HG03469 (cell line): ENCODE data around the gene PTGS2.

Experiments
- ATAC-seq: cut with Tn5 transposase; IDR thresholded peaks from one replicate; pipeline ENCODE4 v1.9.1; 2021; ENCODE audit warnings: mild to moderate bottlenecking, moderate library complexity, moderate number of reproducible peaks; ENCODE audit not compliant: unreplicated experiment

The PTGS2 gene

DNA sequence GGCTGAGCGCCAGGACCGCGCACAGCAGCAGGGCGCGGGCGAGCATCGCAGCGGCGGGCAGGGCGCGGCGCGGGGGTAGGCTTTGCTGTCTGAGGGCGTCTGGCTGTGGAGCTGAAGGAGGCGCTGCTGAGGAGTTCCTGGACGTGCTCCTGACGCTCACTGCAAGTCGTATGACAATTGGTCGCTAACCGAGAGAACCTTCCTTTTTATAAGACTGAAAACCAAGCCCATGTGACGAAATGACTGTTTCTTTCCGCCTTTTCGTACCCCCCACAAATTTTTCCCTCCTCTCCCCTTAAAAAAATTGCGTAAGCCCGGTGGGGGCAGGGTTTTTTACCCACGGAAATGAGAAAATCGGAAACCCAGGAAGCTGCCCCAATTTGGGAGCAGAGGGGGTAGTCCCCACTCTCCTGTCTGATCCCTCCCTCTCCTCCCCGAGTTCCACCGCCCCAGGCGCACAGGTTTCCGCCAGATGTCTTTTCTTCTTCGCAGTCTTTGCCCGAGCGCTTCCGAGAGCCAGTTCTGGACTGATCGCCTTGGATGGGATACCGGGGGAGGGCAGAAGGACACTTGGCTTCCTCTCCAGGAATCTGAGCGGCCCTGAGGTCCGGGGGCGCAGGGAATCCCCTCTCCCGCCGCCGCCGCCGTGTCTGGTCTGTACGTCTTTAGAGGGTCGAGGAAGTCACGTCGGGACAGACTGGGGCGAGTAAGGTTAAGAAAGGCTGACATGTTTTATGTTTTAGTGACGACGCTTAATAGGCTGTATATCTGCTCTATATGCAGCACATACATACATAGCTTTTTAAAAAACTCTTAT is at the start of gene PTGS2:
PTGS2 (minus strand) TSS at position 179 of the 817 bp plus-strand sequence; CDS start at position 46, 133 bp downstream.
- peak; percentile 68 for ATAC-seq

- peak; percentile 70 for ATAC-seq
Measured at GRCh38 chr1:186722711-186723309, 42.6 kb upstream of the PTGS2 start.

DNA sequence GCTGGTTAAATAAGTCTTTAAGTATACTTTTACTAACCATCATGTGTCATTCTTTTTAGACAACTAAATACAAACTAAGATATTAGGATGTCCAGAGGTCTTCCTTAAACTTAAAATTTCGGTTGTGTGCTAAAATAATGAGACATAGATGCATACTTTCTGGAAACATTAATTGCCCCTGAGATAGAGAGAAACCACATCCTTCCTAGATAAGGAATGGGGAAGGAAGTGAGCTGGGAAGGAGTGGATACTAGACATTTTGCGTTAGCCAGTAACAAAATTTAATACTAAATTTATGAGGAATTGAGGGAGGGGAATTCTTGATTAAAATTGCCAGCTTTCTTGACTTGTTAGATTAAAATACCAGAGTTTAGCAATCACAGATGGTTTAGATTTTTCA is 37.1 kb upstream of the PTGS2 start:
- ATAC-seq: no peak

- no peak for ATAC-seq
Measured at GRCh38 chr1:186715887-186716809, 35.9 kb upstream of the PTGS2 start.

GRCh38 chr1:186710696-186711095 is 30.5 kb upstream of the PTGS2 start:
- ATAC-seq: no peak

DNA sequence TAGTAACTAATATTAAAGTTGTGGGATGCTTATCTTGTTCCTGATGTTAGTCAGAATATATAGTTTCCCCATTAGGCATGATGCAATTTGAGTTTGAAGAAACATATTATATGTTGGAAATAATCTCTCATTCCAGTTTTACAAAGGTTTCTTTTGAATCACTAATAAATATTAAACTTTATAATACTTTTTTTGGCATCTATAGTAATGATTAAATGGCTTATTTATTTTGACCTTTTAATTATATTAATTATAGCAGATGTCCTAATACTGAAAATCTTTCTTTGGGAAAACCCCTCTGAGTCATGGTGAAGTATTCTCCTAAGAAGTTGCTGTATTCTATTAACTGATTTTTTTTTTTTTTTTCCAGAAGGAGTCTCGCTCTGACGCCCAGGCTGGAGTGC is 28.5 kb upstream of the PTGS2 start:
- no peak for ATAC-seq

GRCh38 chr1:186703209-186703766 is 23.1 kb upstream of the PTGS2 start:
- no peak for ATAC-seq

GRCh38 chr1:186700722-186701121 is 20.5 kb upstream of the PTGS2 start:
- no peak for ATAC-seq

DNA sequence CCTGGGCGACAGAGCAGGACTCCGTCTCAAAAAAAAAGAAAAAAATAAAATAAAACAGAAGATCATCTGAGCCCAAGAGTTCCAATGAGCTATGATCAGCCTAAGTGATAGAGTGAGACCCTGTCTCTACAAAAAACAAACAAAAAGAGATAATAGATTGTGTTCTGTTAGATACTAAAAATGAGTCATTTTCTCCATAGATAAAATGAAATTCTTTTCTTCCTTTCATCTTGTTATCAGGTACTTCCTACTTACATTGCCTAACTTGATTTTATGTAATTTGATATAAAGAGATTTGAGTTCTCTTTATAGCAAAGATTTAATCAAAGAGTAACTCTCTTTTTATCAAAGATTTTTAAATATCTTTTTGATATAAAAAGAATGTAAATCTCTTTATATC is 19.3 kb upstream of the PTGS2 start:
- ATAC-seq: no peak

- ATAC-seq: no peak
Measured at GRCh38 chr1:186689907-186690306, 9.7 kb upstream of the PTGS2 start.

- no peak for ATAC-seq
Measured at GRCh38 chr1:186689376-186689775, 9.2 kb upstream of the PTGS2 start.

DNA sequence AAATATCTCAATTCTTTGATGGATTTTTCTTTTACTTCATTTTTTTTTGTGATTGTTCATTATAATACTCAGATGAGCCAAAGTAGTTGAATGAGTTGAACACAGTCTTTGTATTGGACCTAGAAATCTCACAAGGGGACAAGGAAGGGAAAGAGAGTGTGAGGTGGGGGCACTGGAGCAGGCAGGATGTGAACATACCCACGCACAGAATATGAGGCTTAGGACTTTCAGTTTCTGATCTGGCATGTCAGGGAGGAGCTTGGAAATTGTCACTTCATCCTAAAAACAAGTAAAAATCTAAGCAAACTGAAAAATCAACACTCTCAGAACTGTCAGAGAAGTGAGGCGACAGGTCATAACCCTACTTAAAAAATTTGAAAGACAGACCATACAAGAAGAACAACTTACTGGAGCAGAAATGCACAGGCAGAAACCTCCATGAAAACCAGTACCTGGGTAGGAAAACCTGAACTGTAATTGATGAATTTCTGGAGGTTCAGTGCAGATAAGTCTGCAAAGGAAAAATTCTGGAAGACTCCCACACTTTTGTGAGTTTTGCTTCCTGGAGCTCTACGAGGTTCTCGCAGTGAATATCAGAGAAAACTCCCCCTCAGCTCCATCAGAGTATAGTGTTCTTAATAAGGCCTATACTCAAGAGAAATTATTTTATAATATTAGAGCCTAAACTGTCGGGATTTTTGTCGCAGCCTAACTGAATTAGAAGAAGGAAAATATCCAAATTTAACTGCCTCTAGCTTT is 3.6 kb upstream of the PTGS2 start:
- ATAC-seq: peak; percentile 38

DNA sequence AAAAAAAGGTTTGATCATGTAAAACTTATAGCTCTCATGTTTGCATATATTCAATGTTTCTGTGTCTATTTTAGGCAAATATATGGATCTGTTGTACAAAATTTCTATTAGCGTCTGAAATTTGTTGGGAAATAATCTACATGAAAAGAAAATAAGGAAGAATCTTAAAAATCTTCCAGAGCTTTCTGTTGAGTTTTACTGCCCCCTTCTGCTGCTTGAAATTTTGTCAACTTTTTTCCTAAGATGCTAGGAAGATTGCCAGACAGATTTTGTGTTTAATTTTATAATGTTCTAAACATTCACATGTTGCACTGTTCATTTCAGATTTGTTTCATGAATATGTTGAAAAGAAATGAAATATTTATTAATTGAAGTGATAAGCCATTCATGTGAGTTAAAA is 2.5 kb upstream of the PTGS2 start:
- no peak for ATAC-seq

GRCh38 chr1:186681801-186682200 is 1.6 kb upstream of the PTGS2 start:
- ATAC-seq: no peak

- no peak for ATAC-seq
Measured at GRCh38 chr1:186681121-186681520, 898 bp upstream of the PTGS2 start.

GRCh38 chr1:186679924-186680244 is 339 bp downstream of the PTGS2 start:
- no peak for ATAC-seq

DNA sequence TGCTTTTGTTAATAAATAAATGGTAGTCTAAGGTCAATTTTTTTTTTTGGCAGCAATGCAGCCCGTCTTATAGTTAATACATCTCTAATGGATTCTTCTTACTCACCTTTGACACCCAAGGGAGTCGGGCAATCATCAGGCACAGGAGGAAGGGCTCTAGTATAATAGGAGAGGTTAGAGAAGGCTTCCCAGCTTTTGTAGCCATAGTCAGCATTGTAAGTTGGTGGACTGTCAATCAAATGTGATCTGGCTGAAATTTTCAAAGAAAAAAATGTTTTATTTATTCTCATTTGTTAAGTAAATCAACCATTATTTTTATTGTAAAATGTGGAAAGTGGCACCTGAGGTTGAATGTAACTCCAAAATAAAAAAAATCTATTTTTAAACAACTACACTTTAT is 2.1 kb downstream of the PTGS2 start:
- no peak for ATAC-seq

GRCh38 chr1:186672596-186672995 is 7.6 kb downstream of the PTGS2 start:
- ATAC-seq: no peak

DNA sequence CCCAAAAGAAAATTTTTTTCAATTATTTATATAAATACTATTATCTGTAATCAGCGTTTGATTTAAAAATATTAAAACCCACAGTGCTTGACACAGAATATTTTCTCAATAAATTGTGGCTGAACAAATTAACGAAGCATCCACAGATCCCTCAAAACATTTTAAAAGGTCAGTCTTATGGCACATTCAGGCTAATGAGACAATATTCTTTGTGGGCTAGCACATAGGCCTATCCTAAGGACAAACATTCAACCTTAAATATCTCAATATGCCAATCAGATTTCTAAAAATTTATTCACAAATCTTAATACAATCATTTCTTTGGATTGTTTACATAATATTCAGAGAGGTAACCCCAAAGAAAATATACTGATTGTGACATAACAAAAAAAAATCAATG is 8.1 kb downstream of the PTGS2 start:
- ATAC-seq: no peak

- no peak for ATAC-seq
Measured at GRCh38 chr1:186671136-186671825, 8.9 kb downstream of the PTGS2 start.
